GM19324 (cell line): ENCODE data around the gene DCLK1.

Experiments used
- ATAC-seq: cut with Tn5 transposase; IDR thresholded peaks from one replicate; pipeline ENCODE4 v1.9.1; 2021; ENCODE audit warnings: mild to moderate bottlenecking, moderate library complexity; ENCODE audit not compliant: unreplicated experiment, low FRiP score

Gene DCLK1

DNA sequence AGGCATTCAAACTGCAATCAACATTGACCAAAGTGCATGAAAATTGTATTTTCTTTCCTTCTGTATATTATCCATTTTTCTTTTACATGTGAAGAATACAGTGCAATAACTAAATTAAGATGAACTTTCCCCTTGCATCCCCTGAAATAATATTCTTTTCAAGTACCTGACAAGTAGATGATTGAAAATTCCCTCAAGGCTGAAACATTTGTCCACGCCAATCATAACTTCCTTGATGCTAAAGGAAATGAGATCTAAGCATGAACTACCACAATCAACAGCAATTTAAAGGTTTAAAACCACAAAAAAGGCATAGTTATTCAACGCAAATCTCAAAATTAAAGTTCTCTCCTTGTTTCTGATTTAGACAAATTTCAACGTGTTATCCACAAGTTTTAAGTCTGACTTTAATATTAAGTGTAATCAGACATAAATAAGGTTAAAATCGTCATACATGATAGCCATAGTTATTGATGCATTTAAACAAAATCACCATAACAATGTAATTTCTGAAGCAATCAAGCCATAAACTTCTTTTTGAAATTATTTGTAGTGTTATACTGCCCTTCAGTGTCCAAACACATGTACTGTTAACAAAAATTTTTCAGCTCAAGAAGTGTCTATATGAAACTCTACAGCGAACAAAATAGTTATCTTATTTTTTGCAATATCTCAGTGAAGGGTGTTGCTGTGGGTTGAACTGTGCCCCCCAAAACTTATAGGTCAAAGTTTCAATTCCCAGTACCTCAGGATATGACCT is 169.5 kb downstream of the DCLK1 start:
- ATAC-seq: no peak

DNA sequence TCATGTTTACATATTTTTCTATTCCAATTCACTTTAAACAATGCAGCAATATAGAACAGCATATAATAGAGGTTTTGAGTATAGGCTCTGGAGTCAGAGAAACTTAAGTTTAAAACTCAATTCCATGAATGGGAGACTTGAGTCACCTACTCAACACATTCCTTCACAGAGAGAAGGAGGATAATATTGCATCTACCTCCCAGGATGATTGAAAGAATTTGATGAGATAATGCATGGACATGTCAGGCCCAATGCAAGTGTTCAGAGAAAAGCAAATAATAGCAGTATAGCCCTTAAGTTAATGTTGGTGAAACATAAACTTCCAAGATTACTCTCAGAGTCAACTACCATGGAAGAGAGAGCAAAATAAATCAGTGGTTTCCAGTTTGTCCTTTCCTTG is 170.2 kb downstream of the DCLK1 start:
- no peak for ATAC-seq

DNA sequence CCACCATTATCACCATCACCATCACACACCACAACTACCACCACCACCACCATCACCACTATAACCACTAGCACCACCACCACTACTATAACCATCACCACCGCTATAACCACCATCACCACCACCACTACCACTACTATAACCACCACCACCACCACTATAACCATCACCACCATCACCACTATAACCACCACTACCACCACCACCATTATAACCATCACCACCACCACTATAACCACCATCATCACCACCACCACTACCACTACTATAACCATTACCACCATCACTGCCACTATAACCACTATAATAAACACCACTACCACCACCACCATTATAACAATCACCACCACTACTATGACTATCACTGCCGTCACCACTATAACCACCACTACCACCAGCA is 173.2 kb downstream of the DCLK1 start:
- no peak for ATAC-seq

DNA sequence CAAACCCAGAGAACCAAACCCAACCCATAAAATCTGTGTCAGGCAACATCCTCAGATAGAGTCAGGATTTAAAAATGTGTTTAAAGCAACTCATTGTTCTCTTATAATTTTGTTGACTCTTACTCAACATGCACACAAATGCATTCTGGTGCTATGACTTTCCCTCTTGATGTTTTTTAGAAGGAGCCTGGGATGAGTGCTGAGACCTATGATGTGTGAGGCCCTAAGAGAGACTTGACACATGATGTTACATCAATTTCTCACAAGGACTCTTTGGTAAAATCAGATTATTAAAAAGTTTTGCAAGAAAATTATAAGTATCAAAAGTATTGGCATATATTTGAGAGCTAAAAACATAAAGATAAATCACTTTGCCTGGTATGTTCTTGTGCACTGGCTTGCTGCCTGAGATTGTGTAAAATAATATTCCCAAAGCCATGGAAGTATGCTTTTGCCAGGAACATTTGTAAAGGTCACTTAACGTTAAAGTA is 173.9 kb downstream of the DCLK1 start:
- ATAC-seq: no peak

DNA sequence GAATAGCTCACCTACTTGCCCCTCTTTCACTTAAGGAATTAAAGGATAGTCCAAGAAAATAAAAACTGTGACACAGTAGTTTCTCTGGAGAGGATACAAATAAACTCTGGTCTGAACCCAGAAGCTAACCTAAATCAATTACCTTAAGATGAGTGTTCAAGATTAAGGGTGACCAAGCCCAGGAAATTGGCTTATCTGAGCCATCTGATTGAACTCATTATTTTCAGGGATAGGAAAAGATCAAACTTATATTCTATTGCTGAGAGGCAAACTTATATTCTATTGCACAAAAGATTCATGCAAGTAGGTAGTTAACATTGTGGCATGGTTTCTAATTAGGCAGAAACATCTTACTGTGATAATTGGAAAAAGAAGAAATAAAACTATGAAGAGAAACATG is 175.1 kb downstream of the DCLK1 start:
- ATAC-seq: no peak

DNA sequence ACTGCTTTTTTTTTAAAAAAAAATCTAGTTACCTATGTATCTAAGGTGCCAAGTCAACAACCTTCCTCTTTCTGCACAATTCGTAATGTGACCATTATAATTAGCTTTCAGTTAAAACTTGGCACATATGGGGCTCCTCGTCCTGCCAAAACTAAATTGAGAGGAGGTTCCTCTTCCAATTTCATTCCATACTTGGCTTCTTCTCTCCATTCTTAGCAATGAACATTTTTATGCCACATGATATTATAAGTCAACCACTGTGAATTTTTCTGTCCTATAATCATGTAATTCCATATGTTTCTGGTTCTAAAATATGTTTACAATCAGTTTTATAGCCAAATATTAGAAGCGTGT is 177.0 kb downstream of the DCLK1 start:
- no peak for ATAC-seq

DNA sequence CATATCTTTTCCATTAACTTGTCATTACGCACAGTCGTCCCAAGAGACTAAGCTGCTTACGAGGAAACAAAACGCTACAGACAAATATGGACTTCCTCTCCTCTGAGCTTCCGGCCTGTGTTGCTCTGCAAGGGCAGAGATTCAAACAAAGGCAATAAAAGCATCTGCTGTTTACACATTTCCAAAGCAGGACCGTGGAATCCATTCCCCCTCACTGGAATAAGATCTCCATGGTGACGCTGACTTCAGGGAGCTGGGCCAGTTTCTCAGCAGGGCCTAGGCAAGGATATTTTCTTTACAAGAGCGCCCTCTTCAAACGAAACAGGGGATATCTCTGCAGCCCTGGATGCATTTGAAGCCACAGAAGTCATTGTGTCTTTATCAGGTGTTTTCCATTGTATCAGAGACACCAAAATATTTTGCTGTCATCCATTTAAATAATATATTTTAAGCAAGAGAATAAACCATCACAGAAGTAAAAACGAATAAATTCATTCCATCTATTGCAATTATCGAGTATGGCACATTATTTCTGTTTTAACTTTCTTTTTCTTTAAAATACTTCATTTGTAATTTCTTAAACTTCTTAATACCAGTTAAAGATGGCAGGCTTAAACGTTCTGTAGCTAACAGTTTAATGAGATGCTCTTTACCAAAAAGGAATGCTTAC is 177.5 kb downstream of the DCLK1 start:
- peak; percentile 58 for ATAC-seq

DNA sequence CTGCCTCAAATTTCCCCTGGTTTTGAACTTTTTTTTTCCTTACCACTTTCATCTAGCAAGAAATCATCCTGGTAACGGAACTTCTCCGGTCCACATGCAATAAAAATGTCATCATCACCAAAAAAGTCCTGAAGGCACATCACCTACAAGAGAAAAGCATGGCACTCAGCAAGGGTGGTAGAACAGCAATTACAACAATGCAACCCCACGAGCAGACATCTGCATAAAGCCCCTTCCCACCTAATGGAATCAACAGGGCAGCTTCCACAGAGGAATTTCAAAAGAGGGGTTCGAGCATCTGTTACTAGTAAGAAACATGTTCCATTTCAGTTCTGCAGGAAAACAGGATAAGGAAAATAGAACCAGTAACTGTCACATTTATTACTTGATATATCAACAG is 183.9 kb downstream of the DCLK1 start:
- no peak for ATAC-seq

DNA sequence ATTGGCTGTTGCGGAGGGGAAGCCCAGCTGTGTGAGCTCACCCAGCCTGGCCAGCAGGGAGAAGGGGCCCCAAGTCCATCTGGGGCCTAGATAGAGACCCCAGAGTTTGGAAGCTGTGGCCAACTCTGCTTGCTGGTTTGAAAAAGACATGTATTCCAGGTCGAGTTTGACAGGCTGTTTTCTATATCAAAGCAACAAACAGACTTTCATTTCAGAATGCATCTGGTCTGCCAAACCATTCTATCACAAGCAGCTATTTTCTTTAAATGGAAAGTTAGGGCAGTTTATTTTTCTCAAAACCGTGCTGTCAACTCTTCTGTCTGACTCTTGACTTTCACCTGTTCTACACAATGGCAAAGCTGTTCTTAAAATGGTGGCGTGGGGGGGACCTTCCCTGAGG is 185.8 kb downstream of the DCLK1 start:
- ATAC-seq: no peak

DNA sequence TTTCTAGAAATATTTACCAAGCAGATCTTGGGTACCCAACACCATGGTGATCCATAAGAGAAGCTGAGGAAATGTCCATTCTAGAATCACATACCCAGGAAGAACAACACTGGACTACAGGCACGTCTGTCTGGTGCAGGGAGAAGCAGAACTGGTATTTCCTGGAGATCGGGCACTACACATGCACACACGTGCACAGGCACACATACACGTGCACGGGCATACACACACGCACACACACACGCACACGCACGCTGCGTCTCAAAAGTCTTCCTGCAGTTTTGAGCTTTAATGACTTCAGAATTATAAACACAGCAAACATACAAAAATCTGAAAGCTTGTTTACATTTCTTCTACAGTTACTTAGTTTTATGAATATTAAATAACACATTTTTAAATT is 189.8 kb downstream of the DCLK1 start:
- ATAC-seq: no peak

DNA sequence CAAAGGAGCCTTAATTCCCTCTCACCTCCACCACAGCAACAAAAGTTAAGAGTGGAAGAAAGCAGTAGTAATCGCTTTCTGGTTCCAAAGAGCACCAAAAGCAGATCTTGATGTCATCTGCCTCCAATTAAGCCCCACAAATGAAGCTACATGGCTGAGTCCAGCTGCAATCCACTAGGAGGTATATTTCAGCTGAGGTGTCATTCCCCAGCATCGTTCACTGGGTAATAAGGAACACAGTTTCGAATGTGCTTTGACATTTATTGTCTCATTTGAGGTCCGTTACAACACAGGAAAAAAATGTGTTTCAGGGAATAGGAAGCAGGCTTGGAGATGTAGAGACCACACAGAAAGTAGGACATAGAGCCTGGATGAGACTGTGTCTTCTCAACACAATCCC is 190.4 kb downstream of the DCLK1 start:
- ATAC-seq: no peak

DNA sequence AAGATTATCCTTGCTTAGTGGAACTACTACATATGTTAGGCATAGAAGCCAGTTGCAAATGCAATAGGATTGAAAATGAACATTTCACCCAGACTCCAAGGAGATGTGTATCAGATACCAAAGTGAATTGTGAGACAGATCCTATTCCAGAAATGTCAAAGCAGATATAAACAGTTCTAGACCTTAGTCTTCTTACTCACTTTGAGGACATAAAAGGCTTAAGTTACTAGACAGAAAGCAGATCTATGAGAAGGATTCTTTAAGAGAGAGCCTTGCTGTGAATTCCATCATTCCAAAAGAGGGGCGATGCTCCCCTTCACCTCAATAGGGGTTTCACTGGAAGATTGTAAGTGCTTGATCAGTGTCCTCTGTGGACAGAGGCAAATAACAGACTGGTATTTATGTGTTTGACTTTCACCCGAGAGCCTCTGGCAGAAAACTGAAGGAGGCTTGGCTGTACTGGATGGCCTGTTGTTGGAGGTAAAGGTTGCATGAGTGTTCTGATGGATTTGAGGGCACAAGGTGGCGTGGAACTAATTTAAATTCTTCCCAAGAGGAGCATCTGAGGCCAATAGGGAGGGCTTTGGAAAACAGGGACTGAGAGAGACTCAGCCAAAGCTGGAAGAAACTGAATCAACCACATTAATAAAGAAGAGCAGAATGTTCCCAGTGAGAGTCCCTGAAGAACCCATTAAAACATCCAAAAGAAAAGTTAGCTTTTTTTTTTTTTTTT is 194.8 kb downstream of the DCLK1 start:
- ATAC-seq: no peak

DNA sequence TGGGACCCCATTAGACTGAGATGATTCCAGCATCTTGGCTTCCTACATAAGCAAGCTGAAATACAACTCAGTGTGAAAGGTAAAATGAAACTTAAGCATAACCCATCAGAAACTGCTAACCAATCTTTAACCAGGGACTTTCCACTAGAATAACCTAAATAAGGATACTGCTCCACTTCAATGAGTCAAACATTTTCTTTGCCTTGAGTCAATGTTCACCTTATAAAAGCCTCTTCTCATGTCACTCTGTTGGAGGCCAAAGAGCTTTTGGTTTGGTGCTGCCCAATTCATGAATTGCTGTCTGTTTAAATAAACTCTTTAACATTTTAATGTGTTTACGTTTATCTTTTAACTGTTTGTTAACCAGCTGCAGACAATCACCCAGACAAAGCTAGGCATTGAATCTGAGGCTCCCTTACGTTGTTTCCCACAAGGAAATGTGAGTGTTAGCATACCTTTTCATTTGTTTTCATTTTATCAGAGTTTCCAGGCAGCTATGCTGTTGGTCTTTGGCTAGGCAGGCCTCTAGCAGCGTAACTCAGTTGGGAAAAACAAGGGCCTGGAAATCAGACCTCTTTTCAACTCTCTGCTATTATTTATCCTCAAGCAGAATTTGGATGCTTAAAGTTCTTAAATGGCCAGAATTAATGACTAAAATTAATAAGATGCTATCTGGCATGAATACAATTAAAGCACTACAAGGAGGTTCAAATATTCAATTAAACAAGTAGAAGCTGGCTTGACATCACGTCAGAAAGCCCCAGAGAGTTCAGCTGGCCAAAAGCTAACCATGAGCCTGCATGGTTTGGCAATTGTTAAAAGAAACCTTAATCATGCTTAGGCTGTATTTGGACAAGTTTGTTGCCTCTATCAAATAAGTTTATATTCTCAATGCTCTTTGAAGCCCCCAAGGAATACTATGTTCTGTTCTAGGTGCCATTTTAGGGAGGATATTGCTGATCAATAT is 200.2 kb downstream of the DCLK1 start:
- ATAC-seq: no peak

DNA sequence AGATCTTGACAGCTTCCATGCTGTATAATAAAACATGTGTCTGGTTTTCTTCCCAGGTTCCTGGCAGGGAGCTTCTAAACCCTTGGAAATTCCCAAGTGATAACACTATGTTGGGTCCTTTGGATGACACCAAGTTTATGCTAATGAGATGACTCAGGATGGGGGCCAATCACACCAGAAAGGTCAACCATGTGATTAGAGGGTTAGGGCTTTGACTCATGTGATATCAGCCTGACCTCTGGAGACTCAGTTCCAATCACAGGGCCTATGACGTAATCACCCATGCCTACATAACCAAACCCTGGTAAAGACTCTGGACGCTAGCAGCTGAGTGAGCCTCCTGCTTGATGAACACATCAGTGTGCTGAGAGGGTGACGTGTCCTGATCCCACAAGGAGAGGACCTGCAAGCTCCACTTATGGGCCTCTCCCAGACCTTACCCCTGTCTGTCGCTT is 203.6 kb downstream of the DCLK1 start:
- ATAC-seq: no peak

DNA sequence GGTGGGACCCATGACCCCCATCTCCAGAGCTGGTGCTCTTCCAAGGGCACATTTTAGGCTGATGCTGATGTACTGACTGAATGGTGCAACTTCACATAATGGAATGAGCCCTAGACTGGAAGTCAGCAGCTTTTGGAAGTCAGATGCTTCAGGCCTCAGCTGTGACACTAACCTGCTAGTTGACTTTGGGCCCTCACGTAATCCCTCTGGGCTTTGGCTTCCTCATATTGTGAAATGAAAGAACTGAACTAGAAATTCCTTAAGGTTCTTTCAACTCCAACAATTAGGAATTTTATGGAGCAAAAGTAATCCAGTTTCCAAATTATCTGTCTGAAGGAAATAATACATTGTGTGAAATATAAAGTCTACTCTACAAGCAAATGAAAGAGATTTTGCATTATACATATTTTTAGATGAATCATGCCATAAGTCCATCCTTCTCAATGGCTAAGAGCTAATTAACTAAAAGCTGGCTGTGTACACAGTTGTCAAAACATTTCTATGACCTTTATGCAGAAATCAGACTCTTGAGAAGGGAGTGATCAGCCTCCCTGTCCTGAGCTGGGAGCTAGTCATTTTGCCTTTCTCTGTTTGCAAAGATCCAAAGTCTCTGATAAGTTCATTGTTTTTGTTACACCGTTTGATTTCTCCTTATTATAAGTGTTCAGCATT is 204.2 kb downstream of the DCLK1 start:
- no peak for ATAC-seq

DNA sequence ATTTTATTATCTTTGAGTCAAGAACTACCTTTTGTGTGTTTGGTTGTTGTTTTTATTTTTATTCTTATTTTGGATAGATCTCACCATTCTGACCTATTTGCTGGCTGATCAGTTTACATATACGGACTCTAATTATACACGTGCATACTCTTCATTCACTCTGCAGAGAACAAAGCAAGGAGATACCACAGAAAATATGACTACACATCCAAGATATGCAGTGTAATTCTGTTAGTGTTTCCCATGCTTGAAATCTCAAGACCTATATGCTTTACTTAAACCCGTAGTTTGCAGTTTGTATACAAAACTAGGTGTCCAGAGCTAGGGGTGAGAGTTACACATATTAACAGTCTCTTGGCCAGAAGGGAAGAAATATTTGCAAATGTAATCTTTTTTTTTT is 205.5 kb downstream of the DCLK1 start:
- ATAC-seq: no peak

DNA sequence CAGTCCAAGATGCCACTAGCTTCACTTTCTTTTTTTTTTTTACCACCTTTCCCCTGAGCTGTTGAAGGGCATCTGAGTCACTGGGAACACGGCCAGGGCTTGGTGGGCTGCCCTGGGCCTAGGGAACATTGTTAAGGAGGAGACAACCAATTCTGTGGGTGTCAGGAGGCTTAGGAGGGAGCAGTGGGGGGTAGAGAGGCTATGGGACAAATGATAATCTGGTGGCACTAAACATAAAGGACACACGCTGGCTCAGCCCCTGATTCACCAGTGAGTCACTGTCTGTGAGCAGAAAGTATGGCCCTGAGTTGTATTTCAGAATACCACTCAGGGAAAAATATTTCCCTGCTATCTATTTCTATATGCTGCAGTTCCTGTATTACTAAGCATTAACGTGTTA is 207.8 kb downstream of the DCLK1 start:
- ATAC-seq: no peak

DNA sequence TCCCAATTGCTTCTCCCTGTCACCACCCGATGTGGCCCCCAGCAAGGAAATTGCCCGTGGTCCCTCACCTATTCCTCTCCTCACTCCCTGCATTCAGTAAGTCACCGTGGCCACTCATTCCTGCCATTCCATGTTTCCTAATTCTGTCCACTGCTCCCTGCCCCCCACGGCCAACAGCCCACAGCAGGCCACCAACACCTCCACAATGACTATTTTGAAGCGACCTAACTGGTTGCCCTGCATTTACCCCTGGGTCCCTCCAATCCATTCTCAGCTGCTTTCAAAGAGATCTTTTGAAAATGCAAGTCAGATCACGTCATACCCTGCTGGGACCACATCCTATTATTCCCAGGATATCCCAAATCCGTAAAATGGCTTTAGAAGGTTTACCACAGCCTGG is 210.4 kb downstream of the DCLK1 start:
- no peak for ATAC-seq

DNA sequence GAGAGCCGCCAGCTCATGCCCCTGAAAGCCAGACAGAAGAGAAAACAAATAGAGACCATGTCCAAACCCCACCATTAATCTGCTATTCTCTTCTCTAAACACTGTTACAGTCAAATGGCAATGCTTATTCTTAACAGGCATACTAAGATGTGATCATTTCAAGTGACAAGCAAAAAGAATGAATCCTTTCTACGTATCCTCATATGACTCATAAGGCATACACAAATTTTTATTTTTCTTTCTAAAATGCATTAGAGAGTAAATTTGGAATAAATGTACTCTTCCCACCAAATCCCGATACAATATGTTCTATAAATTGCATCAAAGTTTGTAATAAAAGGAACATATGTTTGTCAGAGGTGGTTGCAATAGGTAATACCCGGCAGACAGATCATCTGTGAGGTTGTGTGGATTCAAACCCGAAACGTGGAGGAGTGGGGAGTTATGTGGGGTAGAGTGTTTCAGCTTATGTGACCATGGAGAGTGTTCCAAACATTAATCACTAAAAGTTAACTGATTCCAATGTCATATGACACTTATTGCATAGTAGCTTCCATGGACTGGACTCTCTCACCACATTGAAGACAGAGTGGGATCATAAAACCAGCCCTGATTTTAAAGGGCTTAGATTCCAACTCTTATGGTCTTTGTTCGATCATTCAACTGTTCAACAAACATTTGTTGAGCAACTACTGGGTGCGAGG is 213.1 kb downstream of the DCLK1 start:
- peak; percentile 15 for ATAC-seq
